Measurements from ENCODE around the gene PLA2G2A.
"Not testable (repeated sequence)": the region's sequence is repeated elsewhere in the genome, so short reads cannot be mapped to it uniquely, and the experiment has no call there.

PLA2G2A gene

GRCh38 chr1:19927130-19927421 lies 52.3 kb downstream of the PLA2G2A start:
- not testable (repeated sequence) for H3K27me3 ChIP-seq (ENCODE audit: control insufficient read depth, insufficient read depth, low read length); H3K9ac ChIP-seq (ENCODE audit: low read length); H3K36me3 ChIP-seq (ENCODE audit: control insufficient read depth, insufficient read depth, low read length); H3K4me1 ChIP-seq (ENCODE audit: control insufficient read depth, insufficient read depth, low read length); H3K27ac ChIP-seq (ENCODE audit: low read depth, low read length); H3K4me3 ChIP-seq (ENCODE audit: low read depth, low read length)
- peaks cover 34% of the 10 kb centered on the region for H3K9me3 ChIP-seq (ENCODE audit: control insufficient read depth, insufficient read depth, low read depth, low read length)

GRCh38 chr1:19926296-19927129 lies 52.9 kb downstream of the PLA2G2A start:
- no peaks in the 10 kb centered on the region for H3K36me3 ChIP-seq (ENCODE audit: control insufficient read depth, insufficient read depth, low read length)

More at GRCh38 chr1:19926296-19927129, 52.9 kb downstream of the PLA2G2A start:
- no peak overlapping the region for H3K9ac ChIP-seq (ENCODE audit: low read length)
- H3K4me1 ChIP-seq (ENCODE audit: control insufficient read depth, insufficient read depth, low read length) = peaks cover 7% of the 10 kb centered on the region; the same call in 1 of the 2 replicates
- no peaks in the 10 kb centered on the region for H3K27me3 ChIP-seq (ENCODE audit: control insufficient read depth, insufficient read depth, low read length)
- no peak overlapping the region for H3K4me3 ChIP-seq (ENCODE audit: low read depth, low read length)
- H3K9me3 ChIP-seq (ENCODE audit: control insufficient read depth, insufficient read depth, low read depth, low read length) = peaks cover 28% of the 10 kb centered on the region
- H3K27ac ChIP-seq (ENCODE audit: low read depth, low read length) = no peak overlapping the region

All from HUES6 (cell line).